ENCODE data around the gene VPS8.

Gene VPS8

GRCh38 chr3:185056908-185057307 lies 244.9 kb downstream of the VPS8 start:
- DNase-seq (ENCODE audit: low read depth in 2 of 2): no peak

GRCh38 chr3:185057829-185058228 lies 245.9 kb downstream of the VPS8 start:
- DNase-seq (ENCODE audit: low read depth in 2 of 2): no peak

- DNase-seq (ENCODE audit: low read depth in 2 of 2): no peak
Measured at GRCh38 chr3:185058796-185059195, 246.8 kb downstream of the VPS8 start.

- DNase-seq (ENCODE audit: low read depth in 2 of 2): no peak
Measured at GRCh38 chr3:185059766-185060165, 247.8 kb downstream of the VPS8 start.

- DNase-seq (ENCODE audit: low read depth in 2 of 2): no peak
Measured at GRCh38 chr3:185060655-185061054, 248.7 kb downstream of the VPS8 start.

- no peak for DNase-seq (ENCODE audit: low read depth in 2 of 2)
Measured at GRCh38 chr3:185062191-185062590, 250.2 kb downstream of the VPS8 start.

- DNase-seq (ENCODE audit: low read depth in 2 of 2): no peak
Measured at GRCh38 chr3:185063431-185063830, 251.5 kb downstream of the VPS8 start.

- DNase-seq (ENCODE audit: low read depth in 2 of 2): no peak
Measured at GRCh38 chr3:185065059-185065458, 253.1 kb downstream of the VPS8 start.

- no peak for DNase-seq (ENCODE audit: low read depth in 2 of 2)
Measured at GRCh38 chr3:185066251-185066650, 254.3 kb downstream of the VPS8 start.

GRCh38 chr3:185067173-185067572 lies 255.2 kb downstream of the VPS8 start:
- no peak for DNase-seq (ENCODE audit: low read depth in 2 of 2)

- no peak for DNase-seq (ENCODE audit: low read depth in 2 of 2)
Measured at GRCh38 chr3:185069037-185070030, 257.4 kb downstream of the VPS8 start.

- no peak for DNase-seq (ENCODE audit: low read depth in 2 of 2)
Measured at GRCh38 chr3:185070491-185071286, 258.7 kb downstream of the VPS8 start.

- DNase-seq (ENCODE audit: low read depth in 2 of 2): no peak
Measured at GRCh38 chr3:185071287-185071800, 259.4 kb downstream of the VPS8 start.

- DNase-seq (ENCODE audit: low read depth in 2 of 2): no peak
Measured at GRCh38 chr3:185075547-185075946, 263.6 kb downstream of the VPS8 start.

- no peak for DNase-seq (ENCODE audit: low read depth in 2 of 2)
Measured at GRCh38 chr3:185076219-185076618, 264.3 kb downstream of the VPS8 start.

GRCh38 chr3:185079625-185080024 lies 267.7 kb downstream of the VPS8 start:
- DNase-seq (ENCODE audit: low read depth in 2 of 2): no peak

GRCh38 chr3:185081521-185081920 lies 269.6 kb downstream of the VPS8 start:
- no peak for DNase-seq (ENCODE audit: low read depth in 2 of 2)

- DNase-seq (ENCODE audit: low read depth in 2 of 2): no peak
Measured at GRCh38 chr3:185082149-185082548, 270.2 kb downstream of the VPS8 start.

- no peak for DNase-seq (ENCODE audit: low read depth in 2 of 2)
Measured at GRCh38 chr3:185082829-185083228, 270.9 kb downstream of the VPS8 start.

GRCh38 chr3:185084402-185084801 lies 272.4 kb downstream of the VPS8 start:
- no peak for DNase-seq (ENCODE audit: low read depth in 2 of 2)

GRCh38 chr3:185084901-185085300 lies 272.9 kb downstream of the VPS8 start:
- no peak for DNase-seq (ENCODE audit: low read depth in 2 of 2)

- DNase-seq (ENCODE audit: low read depth in 2 of 2): no peak
Measured at GRCh38 chr3:185087419-185087818, 275.5 kb downstream of the VPS8 start.
